A549 (cell line): Measurements from ENCODE around the gene BTBD7.
A peak's percentile ranks its signal among the peaks of the same experiment; 100 is the strongest.

ENCODE experiments used
- BHLHE40 ChIP-seq: IDR thresholded peaks from 2 replicates; pipeline ENCODE4 v1.6.1; 2012; ENCODE audit warnings: low read depth, low read length, inconsistent platforms
- CEBPB ChIP-seq, 2 experiments: fragments of >200 bp in 1 of 2; sonication (Bioruptor Twin) in 1 of 2; formaldehyde crosslinking in 1 of 2; IDR thresholded peaks; 2 replicates each; pipeline ENCODE4 v1.6.1; 2012 to 2016
- EP300 ChIP-seq, 2 experiments: fragments of >200 bp; sonication (Bioruptor Twin); formaldehyde crosslinking; IDR thresholded peaks; 2 replicates in 1 of 2; 3 replicates in 1 of 2; pipeline ENCODE4 v1.6.1; 2016 to 2017
- FOXS1 ChIP-seq: fragments of 250-450 bp; sonication (Bioruptor Pico); IDR thresholded peaks from 2 replicates; pipeline ENCODE4 v1.5.0; 2020; ENCODE audit warnings: mild to moderate bottlenecking, moderate library complexity
- GATA3 ChIP-seq: IDR thresholded peaks from 2 replicates; pipeline ENCODE4 v1.6.1; 2012; ENCODE audit warnings: borderline replicate concordance
- HDAC2 ChIP-seq: fragments of 200-600 bp; sonication (generic); IDR thresholded peaks from 2 replicates; pipeline ENCODE4 v1.6.1; 2016
- JUN ChIP-seq, 2 experiments: fragments of >200 bp; sonication (Bioruptor Twin); formaldehyde crosslinking; IDR thresholded peaks; 2 replicates in 1 of 2; 3 replicates in 1 of 2; pipeline ENCODE4 v1.6.1; 2016 to 2017
- KDM1A ChIP-seq: fragments of 200-600 bp; sonication (generic); IDR thresholded peaks from 2 replicates; pipeline ENCODE4 v1.6.1; 2016; ENCODE audit warnings: low read depth, mild to moderate bottlenecking
- MYC ChIP-seq: IDR thresholded peaks from 2 replicates; pipeline ENCODE4 v1.6.1; 2012; ENCODE audit warnings: mild to moderate bottlenecking, inconsistent platforms, low read length, improper control_type of control experiment, borderline replicate concordance
- POLR2A ChIP-seq: IDR thresholded peaks from 2 replicates; pipeline ENCODE4 v1.6.1; 2012; ENCODE audit warnings: mild to moderate bottlenecking, low read length
- RFX5 ChIP-seq: fragments of 450-650 bp; IDR thresholded peaks from 2 replicates; pipeline ENCODE4 v1.7.1; 2014; ENCODE audit warnings: antibody characterized with exemption, mild to moderate bottlenecking, moderate library complexity
- TF ChIP-seq, protein P1 (sequence below): fragments of >200 bp; sonication (Bioruptor Twin); formaldehyde crosslinking; IDR thresholded peaks from 3 replicates; pipeline ENCODE4 v1.5.1; 2016
- TF ChIP-seq, protein P2 (sequence below): fragments of 200-600 bp; sonication (generic); IDR thresholded peaks from 2 replicates; pipeline ENCODE4 v1.6.1; 2016; ENCODE audit warnings: antibody characterized with exemption, mild to moderate bottlenecking, moderate library complexity
- TF ChIP-seq, protein P3 (sequence below): fragments of 450-650 bp; IDR thresholded peaks from 2 replicates; pipeline ENCODE4 v1.6.1; 2014; ENCODE audit warnings: antibody characterized with exemption

DNA sequence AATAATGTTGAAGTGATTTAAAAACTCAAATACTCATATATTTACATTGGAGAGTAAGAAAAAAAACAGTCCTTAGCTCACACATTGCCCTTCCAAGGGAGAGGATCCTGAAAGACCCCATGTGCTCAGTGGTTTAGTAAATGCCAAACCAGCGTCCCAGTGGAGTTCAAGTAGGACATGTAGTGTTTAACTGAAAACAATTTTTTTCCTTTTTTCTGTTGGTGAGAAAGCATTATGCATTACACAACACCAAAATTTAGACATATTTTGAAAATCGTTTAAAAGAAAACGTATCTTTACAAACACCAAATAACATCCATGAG lies 92.2 kb downstream of the BTBD7 start:
- TF ChIP-seq BHLHE40 (no peak), CEBPB (IDR thresholded peaks at IDR 0.05) (0 out of 4 replicates have a peak, but pooled peaks of 1 of the 2 experiments have one; percentile 2), POLR2A (no peak), EP300 (IDR thresholded peaks at IDR 0.05) (no peak), FOXS1 (CRISPR knock-in tag) (no peak), JUN (IDR thresholded peaks at IDR 0.05) (no peak), RFX5 (no peak), GATA3 (no peak), KDM1A (no peak), HDAC2 (no peak), MYC (no peak)
- TF ChIP-seq, protein P1, sequence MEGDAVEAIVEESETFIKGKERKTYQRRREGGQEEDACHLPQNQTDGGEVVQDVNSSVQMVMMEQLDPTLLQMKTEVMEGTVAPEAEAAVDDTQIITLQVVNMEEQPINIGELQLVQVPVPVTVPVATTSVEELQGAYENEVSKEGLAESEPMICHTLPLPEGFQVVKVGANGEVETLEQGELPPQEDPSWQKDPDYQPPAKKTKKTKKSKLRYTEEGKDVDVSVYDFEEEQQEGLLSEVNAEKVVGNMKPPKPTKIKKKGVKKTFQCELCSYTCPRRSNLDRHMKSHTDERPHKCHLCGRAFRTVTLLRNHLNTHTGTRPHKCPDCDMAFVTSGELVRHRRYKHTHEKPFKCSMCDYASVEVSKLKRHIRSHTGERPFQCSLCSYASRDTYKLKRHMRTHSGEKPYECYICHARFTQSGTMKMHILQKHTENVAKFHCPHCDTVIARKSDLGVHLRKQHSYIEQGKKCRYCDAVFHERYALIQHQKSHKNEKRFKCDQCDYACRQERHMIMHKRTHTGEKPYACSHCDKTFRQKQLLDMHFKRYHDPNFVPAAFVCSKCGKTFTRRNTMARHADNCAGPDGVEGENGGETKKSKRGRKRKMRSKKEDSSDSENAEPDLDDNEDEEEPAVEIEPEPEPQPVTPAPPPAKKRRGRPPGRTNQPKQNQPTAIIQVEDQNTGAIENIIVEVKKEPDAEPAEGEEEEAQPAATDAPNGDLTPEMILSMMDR = no peak
- TF ChIP-seq, protein P2, sequence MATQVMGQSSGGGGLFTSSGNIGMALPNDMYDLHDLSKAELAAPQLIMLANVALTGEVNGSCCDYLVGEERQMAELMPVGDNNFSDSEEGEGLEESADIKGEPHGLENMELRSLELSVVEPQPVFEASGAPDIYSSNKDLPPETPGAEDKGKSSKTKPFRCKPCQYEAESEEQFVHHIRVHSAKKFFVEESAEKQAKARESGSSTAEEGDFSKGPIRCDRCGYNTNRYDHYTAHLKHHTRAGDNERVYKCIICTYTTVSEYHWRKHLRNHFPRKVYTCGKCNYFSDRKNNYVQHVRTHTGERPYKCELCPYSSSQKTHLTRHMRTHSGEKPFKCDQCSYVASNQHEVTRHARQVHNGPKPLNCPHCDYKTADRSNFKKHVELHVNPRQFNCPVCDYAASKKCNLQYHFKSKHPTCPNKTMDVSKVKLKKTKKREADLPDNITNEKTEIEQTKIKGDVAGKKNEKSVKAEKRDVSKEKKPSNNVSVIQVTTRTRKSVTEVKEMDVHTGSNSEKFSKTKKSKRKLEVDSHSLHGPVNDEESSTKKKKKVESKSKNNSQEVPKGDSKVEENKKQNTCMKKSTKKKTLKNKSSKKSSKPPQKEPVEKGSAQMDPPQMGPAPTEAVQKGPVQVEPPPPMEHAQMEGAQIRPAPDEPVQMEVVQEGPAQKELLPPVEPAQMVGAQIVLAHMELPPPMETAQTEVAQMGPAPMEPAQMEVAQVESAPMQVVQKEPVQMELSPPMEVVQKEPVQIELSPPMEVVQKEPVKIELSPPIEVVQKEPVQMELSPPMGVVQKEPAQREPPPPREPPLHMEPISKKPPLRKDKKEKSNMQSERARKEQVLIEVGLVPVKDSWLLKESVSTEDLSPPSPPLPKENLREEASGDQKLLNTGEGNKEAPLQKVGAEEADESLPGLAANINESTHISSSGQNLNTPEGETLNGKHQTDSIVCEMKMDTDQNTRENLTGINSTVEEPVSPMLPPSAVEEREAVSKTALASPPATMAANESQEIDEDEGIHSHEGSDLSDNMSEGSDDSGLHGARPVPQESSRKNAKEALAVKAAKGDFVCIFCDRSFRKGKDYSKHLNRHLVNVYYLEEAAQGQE = no peak
- TF ChIP-seq, protein P3, sequence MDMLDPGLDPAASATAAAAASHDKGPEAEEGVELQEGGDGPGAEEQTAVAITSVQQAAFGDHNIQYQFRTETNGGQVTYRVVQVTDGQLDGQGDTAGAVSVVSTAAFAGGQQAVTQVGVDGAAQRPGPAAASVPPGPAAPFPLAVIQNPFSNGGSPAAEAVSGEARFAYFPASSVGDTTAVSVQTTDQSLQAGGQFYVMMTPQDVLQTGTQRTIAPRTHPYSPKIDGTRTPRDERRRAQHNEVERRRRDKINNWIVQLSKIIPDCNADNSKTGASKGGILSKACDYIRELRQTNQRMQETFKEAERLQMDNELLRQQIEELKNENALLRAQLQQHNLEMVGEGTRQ = no peak
